ENCODE results near the gene ACAA2. TPM values are rescaled to one million over a fixed set of nuclear protein-coding genes. Genes with fewer than 3 reads are reported as not detected.
A peak's percentile ranks its signal among the peaks of the same experiment; 100 is the strongest.

ACAA2 gene
- total RNA-seq, 2 donors from 2014 or later: 42.8 to 44.8 TPM

DNA sequence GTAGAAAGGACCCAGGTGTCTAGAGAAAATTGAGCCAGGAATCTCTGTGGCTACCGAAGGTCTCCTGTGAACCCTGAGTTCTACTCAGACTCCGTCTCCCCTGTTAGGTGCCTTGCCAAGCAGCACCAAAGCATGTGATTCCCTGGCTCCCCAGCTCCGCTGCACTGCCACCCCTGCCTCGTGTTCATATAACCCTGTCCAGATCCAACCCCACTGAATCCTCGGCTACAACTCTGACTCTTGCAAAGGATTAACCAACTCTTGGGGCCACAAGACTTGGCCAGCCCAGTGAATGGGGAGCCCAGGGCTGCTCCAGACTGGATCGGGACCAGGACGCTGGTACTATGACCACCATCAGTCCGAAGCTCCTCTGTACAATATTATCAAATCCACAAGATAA, 37.3 kb upstream of the ACAA2 start:
- intact Hi-C loops (cut with DNase I): loop anchor here (10.0 kb wide), 1 partner anchor 286 kb away; the partner anchor contains the start of gene LIPG
- no peak for DNase-seq
- no peak for TF ChIP-seq POLR2A (IDR thresholded peaks at IDR 0.05)
- TF ChIP-seq CTCF (IDR thresholded peaks at IDR 0.05): no peak
- 91 to 92% methylated on average over 8 of the region's 8 CpGs for WGBS, 2 donors
- Histone ChIP-seq H3K27me3 (no peaks in the 10 kb centered on the region), H3K9me3 (no peaks in the 10 kb centered on the region), H3K36me3 (replicated peaks in 1 of 2; ENCODE audit: insufficient read depth in 1 of 2, low read depth in 2 of 2) (peaks cover 0 to 2% of the 10 kb centered on the region in 2 donors), H3K4me3 (no peak overlapping the region), H3K4me1 (no peaks in the 10 kb centered on the region), H3K27ac (no peak overlapping the region)
- ATAC-seq: no peak

GRCh38 chr18:49849331-49850217, 36.2 kb upstream of the ACAA2 start:
- Histone ChIP-seq H3K27ac (no peak overlapping the region), H3K4me3 (no peak overlapping the region), H3K9me3 (no peaks in the 10 kb centered on the region), H3K27me3 (no peaks in the 10 kb centered on the region), H3K4me1 (no peaks in the 10 kb centered on the region), H3K36me3 (replicated peaks in 1 of 2; ENCODE audit: insufficient read depth in 1 of 2, low read depth in 2 of 2) (peaks cover 0 to 2% of the 10 kb centered on the region in 2 donors)
- peak; percentile 48 for ATAC-seq
- intact Hi-C loops (cut with DNase I): loop anchor here (10.0 kb wide), 1 partner anchor 285 kb away; the partner anchor contains the start of gene LIPG
- no peak for TF ChIP-seq POLR2A (IDR thresholded peaks at IDR 0.05)
- no peak for TF ChIP-seq CTCF (IDR thresholded peaks at IDR 0.05)
- 71 to 76% methylated on average over 11 to 14 of the region's 14 CpGs for WGBS, 2 donors
- DNase-seq: peak in 3 of 4 donors; percentile 28 to 60 (median 36)

DNA sequence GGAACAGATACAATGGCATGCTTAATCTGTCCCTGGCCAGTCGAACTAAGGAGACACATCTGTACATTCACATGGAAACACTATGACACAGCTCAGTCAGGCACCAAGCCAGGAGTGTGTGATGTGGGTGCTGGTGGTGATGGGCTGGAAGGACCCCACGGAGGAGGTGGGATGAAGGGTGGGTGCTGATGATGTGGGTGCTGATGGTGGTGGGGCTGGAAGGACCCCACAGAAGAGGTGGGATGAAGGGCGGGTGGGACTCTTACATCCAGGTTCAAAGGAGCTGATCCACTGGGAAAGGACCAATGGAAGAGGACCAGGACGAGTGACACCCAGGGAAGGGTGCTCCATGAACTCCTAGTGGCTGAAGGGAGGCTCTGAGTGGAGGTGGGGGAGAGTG, 34.8 kb upstream of the ACAA2 start:
- DNase-seq: no peak
- H3K27me3 ChIP-seq: no peaks in the 10 kb centered on the region
- H3K36me3 ChIP-seq (replicated peaks in 1 of 2; ENCODE audit: insufficient read depth in 1 of 2, low read depth in 2 of 2): peaks cover 0 to 2% of the 10 kb centered on the region in 2 donors
- H3K27ac ChIP-seq: no peak overlapping the region
- intact Hi-C loops (cut with DNase I): no loop called here
- TF ChIP-seq CTCF (IDR thresholded peaks at IDR 0.05): no peak
- TF ChIP-seq POLR2A (IDR thresholded peaks at IDR 0.05): no peak
- H3K4me1 ChIP-seq: no peaks in the 10 kb centered on the region
- no peak overlapping the region for H3K4me3 ChIP-seq
- ATAC-seq: no peak
- H3K9me3 ChIP-seq: no peaks in the 10 kb centered on the region
- 79 to 83% methylated on average over 4 of the region's 4 CpGs for WGBS, 2 donors

DNA sequence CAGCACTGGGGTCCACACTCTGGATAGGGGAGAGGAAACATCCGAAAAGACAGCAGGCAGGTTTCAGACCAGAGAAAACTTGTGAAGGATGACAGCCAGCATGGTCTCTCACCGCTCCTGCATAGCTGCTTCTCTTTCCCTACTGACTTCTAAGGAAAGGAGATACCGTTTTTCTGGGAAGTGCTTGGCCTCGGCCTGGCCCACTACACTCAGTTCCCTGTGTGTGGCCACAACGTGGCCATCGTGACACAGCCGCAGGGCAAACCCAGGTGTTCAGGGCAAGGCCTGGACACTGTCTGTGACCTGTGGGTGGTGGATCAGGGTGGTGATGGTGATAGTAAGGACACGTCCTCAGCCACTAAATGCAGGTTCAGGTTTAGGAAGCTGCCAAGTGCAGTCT, 34.2 kb upstream of the ACAA2 start:
- Histone ChIP-seq H3K27me3 (no peaks in the 10 kb centered on the region), H3K36me3 (replicated peaks in 1 of 2; ENCODE audit: insufficient read depth in 1 of 2, low read depth in 2 of 2) (peaks cover 0 to 2% of the 10 kb centered on the region in 2 donors), H3K9me3 (no peaks in the 10 kb centered on the region), H3K4me1 (no peaks in the 10 kb centered on the region), H3K27ac (no peak overlapping the region), H3K4me3 (no peak overlapping the region)
- DNase-seq: no peak
- WGBS, 2 donors: 88 to 92% methylated on average over 8 of the region's 8 CpGs
- no peak for TF ChIP-seq POLR2A (IDR thresholded peaks at IDR 0.05)
- TF ChIP-seq CTCF (IDR thresholded peaks at IDR 0.05): no peak
- intact Hi-C loops (cut with DNase I): no loop called here
- ATAC-seq: no peak
